ENCODE measurements around the gene AEBP1.

AEBP1 gene

DNA sequence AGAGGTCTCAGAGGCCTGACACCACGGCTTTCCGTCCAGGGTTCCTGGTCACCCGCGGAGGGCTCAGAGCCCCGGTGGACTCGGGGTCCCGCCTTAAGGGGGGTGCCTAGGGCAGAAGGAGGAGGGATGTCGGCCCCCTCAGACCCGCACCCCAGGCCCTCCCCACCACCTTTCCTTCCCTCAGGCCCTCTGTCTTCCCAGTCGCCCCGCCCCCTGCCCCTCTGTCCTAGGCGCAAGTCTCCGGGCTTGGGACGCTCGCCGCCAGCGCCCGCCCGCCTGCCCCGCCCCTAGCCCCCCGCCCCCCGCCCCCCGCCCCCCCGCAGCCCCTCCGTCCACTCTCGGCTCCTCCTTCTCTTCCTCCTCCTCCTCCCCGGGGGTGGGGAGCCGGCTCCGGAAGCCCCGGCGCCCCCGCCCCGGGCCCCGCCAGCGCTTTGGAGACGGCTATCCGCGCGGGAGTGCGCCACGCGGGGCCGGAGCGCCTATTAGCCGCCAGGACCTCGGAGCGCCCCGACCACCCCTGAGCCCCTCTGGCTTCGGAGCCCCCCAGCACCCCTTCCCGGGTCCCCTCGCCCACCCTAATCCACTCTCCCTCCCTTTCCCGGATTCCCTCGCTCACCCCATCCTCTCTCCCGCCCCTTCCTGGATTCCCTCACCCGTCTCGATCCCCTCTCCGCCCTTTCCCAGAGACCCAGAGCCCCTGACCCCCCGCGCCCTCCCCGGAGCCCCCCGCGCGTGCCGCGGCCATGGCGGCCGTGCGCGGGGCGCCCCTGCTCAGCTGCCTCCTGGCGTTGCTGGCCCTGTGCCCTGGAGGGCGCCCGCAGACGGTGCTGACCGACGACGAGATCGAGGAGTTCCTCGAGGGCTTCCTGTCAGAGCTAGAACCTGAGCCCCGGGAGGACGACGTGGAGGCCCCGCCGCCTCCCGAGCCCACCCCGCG lies at the start of gene AEBP1:
TSS of gene AEBP1 (plus strand) at position 423 of the 937 bp plus-strand sequence. CDS start at position 744, 321 bp downstream.
- no peak for DNase-seq

DNA sequence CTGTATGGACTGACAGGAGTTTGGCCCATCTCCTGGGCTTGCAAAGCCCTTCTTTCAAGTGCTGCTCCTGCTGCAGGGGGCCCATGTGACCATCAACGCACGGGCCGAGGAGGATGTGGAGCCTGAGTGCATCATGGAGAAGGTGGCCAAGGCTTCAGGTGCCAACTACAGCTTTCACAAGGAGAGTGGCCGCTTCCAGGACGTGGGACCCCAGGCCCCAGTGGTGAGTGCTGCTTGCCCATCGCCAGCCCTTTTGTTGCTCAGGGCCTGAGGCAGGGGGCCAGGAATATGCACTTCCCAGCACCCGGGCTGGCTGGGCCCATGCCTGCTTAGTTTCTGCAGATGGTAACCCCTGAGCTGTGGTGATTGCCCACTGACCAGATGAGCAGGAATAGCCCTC lies 47.5 kb upstream of the AEBP1 start:
- DNase-seq = no peak

DNA sequence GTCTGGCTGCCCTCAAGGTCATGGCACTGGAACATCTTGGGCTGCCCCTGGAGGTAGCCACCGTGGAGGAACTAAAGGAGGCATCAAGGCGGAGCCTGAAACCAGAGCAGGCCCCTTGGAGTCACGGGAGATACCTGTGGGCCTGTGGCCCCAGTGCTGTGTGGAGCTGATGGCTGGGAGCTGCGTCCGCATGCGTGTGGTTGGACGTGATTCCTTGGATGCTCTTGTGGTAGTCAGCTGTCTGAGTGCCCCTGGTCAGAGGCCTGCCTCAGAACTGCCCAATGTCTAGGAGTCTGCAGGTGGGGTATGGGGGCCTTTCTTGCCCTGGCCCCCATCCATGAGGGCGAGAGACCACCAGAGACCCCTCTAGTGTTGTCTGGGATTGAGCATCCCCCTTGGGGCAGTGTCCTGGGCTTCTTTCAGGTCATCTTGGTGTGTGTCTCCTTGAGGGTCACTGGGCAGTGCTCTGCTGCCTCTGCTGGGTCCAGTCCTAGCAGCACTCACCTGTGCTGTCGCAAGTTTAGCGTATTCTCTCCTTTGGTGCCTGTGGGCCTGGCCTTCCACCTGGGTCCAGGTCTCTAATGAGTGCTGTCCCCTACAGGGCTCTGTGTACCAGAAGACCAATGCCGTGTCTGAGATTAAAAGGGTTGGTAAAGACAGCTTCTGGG lies 46.8 kb upstream of the AEBP1 start:
- no peak for DNase-seq

DNA sequence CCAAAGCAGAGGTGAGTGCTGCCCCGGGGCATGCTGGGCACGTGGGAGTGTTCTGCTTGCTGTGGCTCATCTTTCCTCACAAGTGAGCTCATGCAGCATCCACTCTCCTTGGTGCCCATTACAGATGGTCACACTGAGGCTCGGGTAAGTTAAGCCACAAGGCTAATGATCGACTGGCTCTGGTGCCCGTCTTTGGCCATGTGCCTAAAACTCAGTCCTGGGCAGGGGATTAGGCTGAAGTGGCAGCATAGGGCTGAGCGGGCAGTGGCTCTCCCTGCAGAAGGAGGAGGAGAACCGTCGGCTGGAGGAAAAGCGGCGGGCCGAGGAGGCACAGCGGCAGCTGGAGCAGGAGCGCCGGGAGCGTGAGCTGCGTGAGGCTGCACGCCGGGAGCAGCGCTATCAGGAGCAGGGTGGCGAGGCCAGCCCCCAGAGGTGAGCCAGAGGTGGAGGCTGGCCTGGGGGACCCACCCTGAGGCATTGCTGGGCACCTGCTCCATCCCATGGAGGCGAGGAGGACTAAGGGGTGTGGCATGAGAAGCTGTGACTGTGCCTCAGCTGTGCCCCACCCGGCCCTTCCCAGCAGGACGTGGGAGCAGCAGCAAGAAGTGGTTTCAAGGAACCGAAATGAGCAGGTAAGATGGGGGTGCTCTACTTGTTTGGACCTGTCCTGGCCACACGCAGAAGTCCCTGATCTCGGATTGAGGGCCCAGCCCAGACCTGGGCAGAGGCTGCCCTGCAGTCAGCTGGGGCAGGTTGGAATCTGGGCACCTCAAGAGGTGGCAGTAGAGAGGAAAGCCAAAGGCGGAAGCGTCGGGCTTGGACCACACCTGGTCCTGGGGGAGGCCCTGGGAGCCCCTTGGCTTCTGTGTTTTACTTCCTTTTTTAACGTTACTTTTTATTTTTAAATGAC lies 46.0 kb upstream of the AEBP1 start:
- no peak for DNase-seq

DNA sequence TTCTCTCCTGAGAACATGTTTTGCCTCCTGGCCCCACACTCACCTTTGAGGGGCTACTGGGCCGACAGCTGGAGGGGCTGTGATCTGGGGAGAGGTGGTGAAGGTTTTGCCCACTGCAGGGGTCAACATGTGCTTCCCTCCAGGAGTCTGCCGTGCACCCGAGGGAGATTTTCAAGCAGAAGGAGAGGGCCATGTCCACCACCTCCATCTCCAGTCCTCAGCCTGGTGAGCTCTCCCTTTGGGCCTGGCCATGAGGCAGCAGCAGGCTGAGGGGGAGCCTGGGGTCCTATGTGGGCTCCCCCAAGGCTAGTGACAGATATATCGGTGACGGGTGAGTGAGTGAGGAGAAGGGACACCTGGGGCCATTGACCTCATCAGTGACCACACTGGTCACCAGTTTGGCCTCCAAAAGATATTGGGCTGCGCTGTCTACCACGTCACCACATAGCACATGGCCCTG lies 45.4 kb upstream of the AEBP1 start:
- DNase-seq = no peak

DNA sequence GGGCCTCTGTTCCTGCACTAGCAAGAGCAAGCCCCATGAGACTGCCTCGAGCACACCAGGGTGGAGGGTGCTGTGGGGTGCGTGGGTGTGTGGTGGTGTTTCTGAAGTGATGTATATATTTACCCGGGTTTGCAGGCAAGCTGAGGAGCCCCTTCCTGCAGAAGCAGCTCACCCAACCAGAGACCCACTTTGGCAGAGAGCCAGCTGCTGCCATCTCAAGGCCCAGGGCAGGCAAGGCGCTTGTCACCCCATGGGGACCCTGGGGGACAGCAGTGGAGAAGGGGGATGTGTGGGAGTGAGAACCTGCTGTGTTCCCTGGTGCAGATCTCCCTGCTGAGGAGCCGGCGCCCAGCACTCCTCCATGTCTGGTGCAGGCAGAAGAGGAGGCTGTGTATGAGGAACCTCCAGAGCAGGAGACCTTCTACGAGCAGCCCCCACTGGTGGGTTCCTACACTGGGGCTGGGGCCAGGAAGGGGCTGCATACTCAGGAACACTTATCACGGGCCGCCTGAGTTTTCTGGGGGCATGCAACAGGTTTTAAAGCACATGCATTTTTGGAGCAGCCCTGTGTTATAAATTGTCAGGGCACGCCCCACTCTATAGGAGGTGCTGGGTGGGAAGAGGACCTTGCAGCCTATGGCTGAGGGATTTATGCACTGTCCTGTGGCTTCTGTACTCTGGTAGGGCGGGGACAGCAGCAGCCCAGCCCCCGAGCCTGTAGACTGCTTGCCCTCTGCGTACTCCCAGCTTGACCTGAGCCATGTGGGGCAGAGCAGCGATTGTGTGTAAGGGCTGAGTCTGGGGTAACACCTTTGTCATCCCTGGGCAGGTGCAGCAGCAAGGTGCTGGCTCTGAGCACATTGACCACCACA lies 44.7 kb upstream of the AEBP1 start:
- DNase-seq = no peak

DNA sequence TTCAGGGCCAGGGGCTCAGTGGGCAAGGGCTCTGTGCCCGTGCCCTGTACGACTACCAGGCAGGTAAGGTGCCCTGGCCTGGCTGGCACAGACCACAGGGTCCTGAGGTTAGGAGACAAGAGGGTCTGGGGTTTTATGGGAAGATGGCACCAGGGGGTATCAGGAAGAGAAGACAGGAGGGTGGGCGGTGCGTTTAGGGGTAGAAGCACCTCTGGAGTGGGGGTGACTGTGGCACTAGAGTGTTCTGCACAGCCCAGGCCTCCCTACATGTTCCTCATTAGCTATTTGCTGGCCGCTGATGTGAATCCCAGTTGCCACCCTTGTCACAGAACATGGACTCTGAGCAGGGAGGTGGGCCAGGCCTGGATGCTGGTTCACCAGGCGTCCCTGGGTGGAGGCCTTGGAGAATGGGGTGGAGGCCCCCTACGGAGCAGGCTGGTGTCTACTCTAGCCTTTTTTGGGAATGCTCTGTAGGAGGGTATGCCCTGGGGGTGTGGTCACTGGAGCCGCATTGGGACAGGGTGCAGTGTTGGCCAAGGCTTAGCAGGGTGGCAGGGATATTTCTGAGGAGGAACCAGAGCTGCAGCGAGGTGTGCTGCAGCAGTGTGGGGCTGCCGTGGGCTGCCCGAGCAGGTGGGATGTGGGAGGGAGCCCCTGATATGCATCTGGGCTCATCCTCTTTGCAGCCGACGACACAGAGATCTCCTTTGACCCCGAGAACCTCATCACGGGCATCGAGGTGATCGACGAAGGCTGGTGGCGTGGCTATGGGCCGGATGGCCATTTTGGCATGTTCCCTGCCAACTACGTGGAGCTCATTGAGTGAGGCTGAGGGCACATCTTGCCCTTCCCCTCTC lies 43.8 kb upstream of the AEBP1 start:
- DNase-seq = no peak

DNA sequence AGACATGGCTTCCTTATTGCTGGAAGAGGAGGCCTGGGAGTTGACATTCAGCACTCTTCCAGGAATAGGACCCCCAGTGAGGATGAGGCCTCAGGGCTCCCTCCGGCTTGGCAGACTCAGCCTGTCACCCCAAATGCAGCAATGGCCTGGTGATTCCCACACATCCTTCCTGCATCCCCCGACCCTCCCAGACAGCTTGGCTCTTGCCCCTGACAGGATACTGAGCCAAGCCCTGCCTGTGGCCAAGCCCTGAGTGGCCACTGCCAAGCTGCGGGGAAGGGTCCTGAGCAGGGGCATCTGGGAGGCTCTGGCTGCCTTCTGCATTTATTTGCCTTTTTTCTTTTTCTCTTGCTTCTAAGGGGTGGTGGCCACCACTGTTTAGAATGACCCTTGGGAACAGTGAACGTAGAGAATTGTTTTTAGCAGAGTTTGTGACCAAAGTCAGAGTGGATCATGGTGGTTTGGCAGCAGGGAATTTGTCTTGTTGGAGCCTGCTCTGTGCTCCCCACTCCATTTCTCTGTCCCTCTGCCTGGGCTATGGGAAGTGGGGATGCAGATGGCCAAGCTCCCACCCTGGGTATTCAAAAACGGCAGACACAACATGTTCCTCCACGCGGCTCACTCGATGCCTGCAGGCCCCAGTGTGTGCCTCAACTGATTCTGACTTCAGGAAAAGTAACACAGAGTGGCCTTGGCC lies 43.0 kb upstream of the AEBP1 start:
- DNase-seq = no peak

DNA sequence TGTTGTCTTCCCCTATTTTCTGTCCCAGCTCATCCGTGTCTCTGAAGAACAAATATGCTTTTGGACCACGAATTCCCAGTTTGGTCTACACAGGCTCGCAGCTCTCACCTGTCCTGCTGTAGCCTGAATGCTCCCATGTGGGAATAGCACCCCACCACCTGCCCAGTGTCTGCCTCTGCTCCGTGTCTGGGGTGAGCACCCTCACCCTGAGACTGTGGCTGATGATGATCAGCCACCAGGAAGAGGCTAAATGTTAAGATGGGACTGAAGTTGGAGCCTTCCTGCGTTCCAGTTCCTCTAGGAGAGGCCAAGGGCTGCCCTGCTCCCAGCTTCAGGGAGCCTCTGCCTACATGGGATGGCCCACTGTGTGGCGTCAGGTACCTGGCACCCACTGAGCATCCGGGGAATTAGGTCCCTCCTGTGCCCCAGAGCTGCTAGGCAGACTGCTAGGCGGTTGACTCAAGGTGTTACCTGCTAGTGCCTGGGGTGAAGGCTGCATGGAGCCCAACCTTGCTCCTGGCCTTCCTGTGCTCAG lies 42.4 kb upstream of the AEBP1 start:
- DNase-seq = no peak

DNA sequence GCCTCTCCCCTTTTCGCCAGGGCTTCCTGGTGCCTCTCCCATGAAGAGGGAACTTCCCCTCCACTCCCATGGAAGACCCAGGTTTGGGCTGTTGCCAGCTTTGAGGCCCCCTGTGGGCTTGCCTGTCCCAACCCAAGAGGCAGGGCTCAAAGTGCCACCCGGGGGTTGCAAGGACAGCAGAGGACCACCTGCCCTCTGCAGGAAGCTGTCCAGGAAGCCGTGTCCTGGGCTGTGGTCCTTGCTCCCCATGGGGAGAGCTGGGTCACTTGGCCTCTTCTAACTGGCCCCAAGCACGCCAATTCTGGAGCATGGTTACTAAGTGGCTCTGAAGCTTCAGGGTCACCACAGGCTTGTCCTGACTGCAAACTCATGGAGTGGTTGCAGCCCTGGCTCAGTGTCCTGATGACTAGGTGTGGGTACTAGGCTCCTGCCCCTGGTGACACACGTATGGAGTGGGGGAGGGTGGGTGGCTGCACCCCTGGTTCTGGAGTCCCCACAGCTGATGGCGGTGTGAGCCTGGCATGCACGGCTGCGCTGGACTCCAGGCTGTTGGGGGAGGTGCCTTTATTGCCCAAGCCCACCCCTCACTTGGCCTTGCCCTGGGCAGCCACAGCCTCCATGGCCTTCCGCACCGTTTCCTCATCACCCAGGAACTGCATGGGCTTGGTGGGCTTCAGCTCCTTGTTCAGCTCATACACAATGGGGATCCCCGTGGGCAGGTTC lies 41.8 kb upstream of the AEBP1 start:
- DNase-seq = no peak

DNA sequence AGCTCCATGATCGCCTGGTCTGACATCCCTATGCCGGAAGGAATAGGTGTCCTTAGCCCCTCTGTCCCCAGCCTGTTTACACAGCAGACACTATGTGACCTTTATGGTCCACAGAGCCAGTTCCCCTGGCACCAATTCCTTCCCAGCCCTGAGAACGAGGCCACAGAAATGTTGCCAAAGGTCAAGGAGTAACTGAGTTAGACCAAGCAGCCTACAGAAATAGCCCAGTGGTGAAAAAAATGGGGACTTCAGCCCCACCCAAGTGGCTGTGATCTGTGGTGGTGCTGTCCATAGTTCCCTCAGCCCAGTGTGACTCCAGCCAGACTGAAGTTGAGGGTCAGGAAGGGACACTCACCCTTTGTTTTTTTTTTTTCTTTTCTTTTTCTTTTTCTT lies 41.2 kb upstream of the AEBP1 start:
- no peak for DNase-seq

DNA sequence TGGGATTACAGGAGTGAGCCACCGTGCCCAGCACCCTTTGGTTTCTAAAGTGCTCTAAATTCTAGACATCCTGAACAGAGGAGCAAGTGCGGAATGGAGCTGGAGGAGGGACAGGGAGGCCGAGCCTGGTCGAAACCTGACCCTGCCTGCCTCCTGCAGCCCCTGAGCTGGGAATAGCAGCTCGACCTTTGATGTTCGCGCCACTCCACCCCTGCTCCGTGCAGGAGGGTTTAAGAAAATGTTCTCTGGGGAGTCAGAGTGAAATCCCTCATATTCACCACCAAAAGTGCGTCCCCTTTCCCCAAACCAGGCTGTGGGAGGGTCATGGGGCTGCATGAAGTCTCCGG lies 40.6 kb upstream of the AEBP1 start:
- DNase-seq = no peak

DNA sequence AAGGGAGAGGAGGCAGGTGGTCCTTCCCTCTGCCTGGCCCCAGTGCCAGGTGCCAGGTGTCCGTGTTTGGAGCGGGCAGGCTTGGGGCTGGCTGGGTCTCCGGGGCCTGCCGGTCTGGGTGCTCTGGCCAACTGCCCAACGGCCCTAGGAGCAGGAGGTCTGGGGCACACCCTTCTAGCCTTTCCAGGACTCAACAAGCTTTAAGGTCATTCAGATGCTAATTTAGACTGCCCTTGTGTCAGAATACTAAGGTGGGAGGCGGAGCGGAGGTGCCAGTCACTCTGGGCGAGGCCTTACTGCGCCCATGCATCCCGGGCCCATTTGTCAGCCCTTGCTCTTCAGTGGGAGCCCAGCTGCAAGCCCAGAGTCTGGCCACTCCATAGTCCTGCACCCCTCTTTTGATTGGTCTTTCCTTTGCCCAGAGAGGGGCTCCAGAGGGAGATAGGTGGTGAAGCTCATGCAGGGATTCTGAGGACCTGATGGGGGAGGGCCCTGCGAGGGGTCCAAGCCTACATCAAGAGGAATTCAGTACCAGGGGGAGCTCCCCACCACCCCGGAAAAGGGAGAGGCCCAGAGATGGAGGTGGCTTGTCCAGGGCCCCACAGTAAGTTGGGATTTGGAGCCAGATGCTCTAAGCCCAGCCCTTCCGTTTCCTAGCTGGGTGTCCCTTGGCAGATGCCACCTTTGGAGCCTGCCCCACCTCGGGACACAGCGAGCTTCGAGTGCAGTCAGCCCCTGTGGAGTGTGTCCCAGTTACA lies 40.1 kb upstream of the AEBP1 start:
- no peak for DNase-seq

DNA sequence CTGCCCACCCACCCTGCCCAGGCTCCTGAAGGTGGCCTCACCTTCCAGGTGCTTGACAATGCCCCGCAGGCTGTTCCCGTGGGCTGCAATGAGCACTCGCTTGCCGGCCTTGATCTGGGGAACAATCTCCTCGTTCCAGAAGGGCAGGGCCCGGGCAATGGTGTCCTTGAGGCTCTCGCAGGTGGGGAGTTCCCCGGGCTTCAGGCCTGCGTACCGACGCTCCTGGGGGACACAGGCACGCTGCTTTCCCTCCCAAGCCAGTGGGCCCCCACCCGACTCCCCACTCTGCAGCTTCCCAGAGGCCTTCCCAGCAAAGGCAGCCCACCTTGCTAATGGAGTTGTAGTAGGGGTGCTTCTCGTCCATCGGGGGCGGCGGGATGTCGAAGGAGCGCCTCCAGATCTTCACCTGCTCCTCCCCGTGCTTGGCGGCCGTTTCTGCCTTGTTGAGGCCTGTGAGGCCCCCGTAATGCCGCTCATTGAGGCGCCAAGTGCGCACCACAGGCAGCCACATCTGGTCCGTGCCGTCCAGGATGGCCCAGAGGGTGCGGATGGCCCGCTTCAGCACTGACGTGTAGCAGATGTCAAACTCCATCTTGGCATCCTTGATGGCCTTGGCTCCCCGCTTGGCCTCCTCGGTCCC lies 39.2 kb upstream of the AEBP1 start:
- no peak for DNase-seq

DNA sequence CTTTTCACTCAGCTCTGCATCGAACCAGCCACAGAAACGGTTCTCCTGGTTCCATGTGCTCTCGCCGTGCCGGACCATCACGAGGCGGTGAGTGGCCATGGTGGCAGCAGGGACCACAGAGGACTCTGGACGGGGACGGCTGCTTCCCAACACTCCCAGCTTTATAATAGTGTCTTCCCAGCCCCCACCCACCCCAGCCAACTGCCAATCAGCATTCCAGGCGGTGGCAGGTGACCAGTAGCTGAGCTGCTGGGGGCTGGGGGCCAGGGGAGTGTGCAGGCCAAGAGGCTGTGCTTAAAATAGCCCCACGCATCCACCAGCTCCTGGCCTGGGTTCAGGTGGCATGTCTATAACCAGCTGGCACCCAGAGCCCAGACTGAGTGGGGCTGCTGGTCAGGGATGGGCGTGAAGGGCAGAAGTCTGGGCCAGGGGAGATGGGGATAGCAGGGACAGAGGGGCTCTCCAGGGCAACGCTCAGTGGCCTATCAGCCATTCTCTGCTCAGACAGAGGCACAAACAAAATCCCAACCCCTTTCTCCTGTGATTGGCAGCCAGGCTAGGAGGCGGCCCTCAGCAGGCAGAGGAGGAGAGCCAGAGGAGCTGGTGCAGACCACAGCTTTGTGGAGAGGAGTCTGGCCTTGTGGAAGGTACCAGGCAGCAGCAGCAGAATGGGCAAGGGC lies 38.6 kb upstream of the AEBP1 start, which contains the start of gene PGAM2:
TSS of gene PGAM2 (minus strand) at position 137 of the 680 bp plus-strand sequence. CDS start at position 99, 38 bp downstream.
- no peak for DNase-seq

DNA sequence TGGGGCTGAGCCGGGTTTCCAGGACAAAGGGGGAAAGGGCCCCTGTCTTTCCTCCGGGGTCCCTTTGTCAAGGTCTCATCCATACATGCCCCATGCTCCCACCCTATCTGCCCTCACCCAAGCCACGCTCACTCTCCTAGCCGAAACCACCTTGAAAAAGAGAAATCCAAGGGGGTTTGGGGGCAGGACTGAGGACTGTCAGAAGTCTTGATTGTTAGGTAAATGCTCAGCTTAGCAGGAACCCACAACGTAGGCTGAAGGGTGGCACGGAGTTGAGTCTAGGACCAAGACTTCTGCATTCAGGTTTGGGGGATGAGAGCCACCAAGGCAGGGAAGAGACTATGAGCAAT lies 38.1 kb upstream of the AEBP1 start:
- DNase-seq = no peak

DNA sequence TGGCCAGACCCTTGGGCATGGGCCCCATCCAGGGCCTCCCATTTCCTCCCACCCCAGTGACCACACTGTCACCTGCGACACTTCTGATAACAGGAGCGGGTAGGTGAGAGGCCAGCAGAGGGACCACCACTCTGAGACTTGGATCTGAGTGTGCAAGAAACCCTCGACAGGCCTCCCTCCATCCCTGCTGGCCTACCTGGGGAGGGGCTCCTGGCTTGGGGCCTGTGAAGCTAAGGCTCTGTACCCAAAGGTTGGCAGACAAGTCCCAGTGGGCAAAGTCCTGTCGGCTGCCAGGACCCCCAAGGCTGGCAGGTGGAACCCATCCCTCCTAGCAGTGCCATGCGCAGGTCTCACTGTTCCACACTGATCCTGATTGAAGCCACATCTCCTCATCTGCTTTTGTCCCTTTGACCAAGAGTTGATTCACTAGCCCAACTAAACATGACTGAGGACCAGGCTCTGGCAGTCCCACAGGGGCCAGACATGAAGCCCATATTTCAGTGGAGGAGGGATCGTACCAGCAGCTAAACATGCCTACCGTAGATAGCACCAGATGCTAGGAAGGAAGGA lies 37.6 kb upstream of the AEBP1 start:
- no peak for DNase-seq
